A673 (cell line): ENCODE data around the gene CDCP2. TPM values are rescaled to one million over a fixed set of nuclear protein-coding genes. Genes with fewer than 3 reads are reported as not detected.
"Not testable (repeated sequence)": the region's sequence is repeated elsewhere in the genome, so short reads cannot be mapped to it uniquely, and the experiment has no call there.

Experiments
- BruUV-seq: library from RNA; stranded (reverse); fragments of 400-500 nt; replicated peaks from 2 replicates; lab custom pipeline; 2021; lab: Mats Ljungman, UMichigan
- CTCF ChIA-PET: fragments of 300-600 bp; sonication (Branson Sonifier 250); formaldehyde crosslinking; loops from one replicate; lab custom pipeline; 2022; ENCODE audit warnings: antibody characterized with exemption; lab: Charles Lee
- POLR2A ChIA-PET: fragments of 300-600 bp; sonication (Branson Sonifier 250); formaldehyde crosslinking; loops from one replicate; lab custom pipeline; 2022; ENCODE audit warnings: antibody characterized with exemption; ENCODE audit not compliant: low non-redundant PET; lab: Charles Lee
- DNase-seq: peaks from one replicate; pipeline ENCODE4 v3.0.0-alpha.2; 2015; ENCODE audit warnings: low spot score
- H3K27ac ChIP-seq: fragments of 200-600 bp; sonication (generic); 2 replicates; pipeline ENCODE4 v1.5.1; 2016; ENCODE audit warnings: mixed run types, low read depth, mild to moderate bottlenecking, mixed read lengths, antibody characterized with exemption, low read length; ENCODE audit not compliant: poor library complexity, severe bottlenecking
- H3K27me3 ChIP-seq: fragments of 200-600 bp; sonication (generic); replicated peaks from 2 replicates; pipeline ENCODE4 v1.6.1; 2017; ENCODE audit warnings: mixed run types, low read depth, mild to moderate bottlenecking, mixed read lengths, antibody characterized with exemption, low read length; ENCODE audit not compliant: insufficient read depth, poor library complexity
- H3K36me3 ChIP-seq: fragments of 200-600 bp; sonication (generic); 2 replicates; pipeline ENCODE4 v1.6.1; 2016; ENCODE audit warnings: mixed run types, mild to moderate bottlenecking, mixed read lengths, antibody characterized with exemption, low read length; ENCODE audit not compliant: insufficient read depth, poor library complexity, severe bottlenecking
- H3K4me1 ChIP-seq: fragments of 200-600 bp; sonication (generic); 2 replicates; pipeline ENCODE4 v1.6.1; 2017; ENCODE audit warnings: mixed run types, mild to moderate bottlenecking, mixed read lengths, antibody characterized with exemption, low read length; ENCODE audit not compliant: insufficient read depth, poor library complexity, severe bottlenecking
- H3K4me3 ChIP-seq: fragments of 200-600 bp; sonication (generic); 2 replicates; pipeline ENCODE4 v1.5.1; 2016; ENCODE audit warnings: low read depth, mixed run types, mild to moderate bottlenecking, mixed read lengths, low read length; ENCODE audit not compliant: poor library complexity, severe bottlenecking
- H3K9me3 ChIP-seq: fragments of 200-600 bp; sonication (generic); 2 replicates; pipeline ENCODE4 v1.6.1; 2016; ENCODE audit warnings: mixed run types, low read depth, mild to moderate bottlenecking, mixed read lengths, antibody characterized with exemption, low read length; ENCODE audit not compliant: poor library complexity, severe bottlenecking
- CTCF ChIP-seq: fragments of 300-800, 200-600 bp; sonication (generic); conservative IDR thresholded peaks from 2 replicates; pipeline ENCODE4 v1.5.1; 2017; ENCODE audit warnings: low read depth, mild to moderate bottlenecking, antibody characterized with exemption, low read length, moderate library complexity, mixed read lengths
- EZH2 ChIP-seq: fragments of 200-600 bp; sonication (generic); IDR thresholded peaks from 2 replicates; pipeline ENCODE4 v1.6.1; 2017; ENCODE audit warnings: borderline replicate concordance, low read depth, mild to moderate bottlenecking, mixed read lengths, antibody characterized with exemption, low read length; ENCODE audit not compliant: poor library complexity, severe bottlenecking
- intact Hi-C: fragments of 100-400 bp; cut with micrococcal nuclease; formaldehyde crosslinking; loops from one replicate; pipeline ENCODE4 v1.10.0; 2022; ENCODE audit not compliant: unreplicated experiment
- total RNA-seq: library from RNA; stranded (reverse); gene quantifications from 2 replicates; pipeline ENCODE4 v1.2.3, GENCODE V29; 2021

The CDCP2 gene
- total RNA-seq, 1 experiment from 2014 or later: not detected

- no peak for TF ChIP-seq EZH2
- no peak for TF ChIP-seq CTCF
- ChIA-PET CTCF (no interaction called here), POLR2A (no interaction called here)
- H3K27me3 ChIP-seq: no peaks in the 10 kb centered on the region
- no peaks in the 10 kb centered on the region for H3K4me1 ChIP-seq
- H3K27ac ChIP-seq: no peak overlapping the region
- no peak overlapping the region for H3K4me3 ChIP-seq
- DNase-seq: no peak
- intact Hi-C loops: no loop called here
- no peaks in the 10 kb centered on the region for H3K36me3 ChIP-seq
- H3K9me3 ChIP-seq: no peaks in the 10 kb centered on the region
- no TSS peak for BruUV-seq
These were observed 16.3 kb upstream of the CDCP2 start for GRCh38 chr1:54169068-54169467.

- Histone ChIP-seq H3K27ac (no peak overlapping the region), H3K4me3 (no peak overlapping the region), H3K36me3 (no peaks in the 10 kb centered on the region), H3K9me3 (no peaks in the 10 kb centered on the region), H3K4me1 (no peaks in the 10 kb centered on the region), H3K27me3 (no peaks in the 10 kb centered on the region)
- CTCF ChIA-PET: no interaction called here
- TF ChIP-seq CTCF (no peak), EZH2 (no peak)
- DNase-seq: no peak
- BruUV-seq: no TSS peak
- POLR2A ChIA-PET: no interaction called here
- intact Hi-C loops: no loop called here
These were observed 15.6 kb upstream of the CDCP2 start for GRCh38 chr1:54168206-54168965.

GRCh38 chr1:54167422-54168139 is 14.8 kb upstream of the CDCP2 start:
- no peaks in the 10 kb centered on the region for H3K36me3 ChIP-seq
- TF ChIP-seq EZH2: no peak
- no peak for TF ChIP-seq CTCF
- BruUV-seq: no TSS peak
- H3K27me3 ChIP-seq: no peaks in the 10 kb centered on the region
- H3K4me3 ChIP-seq: no peak overlapping the region
- ChIA-PET CTCF (no interaction called here), POLR2A (no interaction called here)
- H3K4me1 ChIP-seq: no peaks in the 10 kb centered on the region
- H3K27ac ChIP-seq: no peak overlapping the region
- intact Hi-C loops: no loop called here
- no peak for DNase-seq
- no peaks in the 10 kb centered on the region for H3K9me3 ChIP-seq

- H3K4me1 ChIP-seq, H3K36me3 ChIP-seq, CTCF ChIA-PET, BruUV-seq, H3K9me3 ChIP-seq, H3K27me3 ChIP-seq, H3K4me3 ChIP-seq, POLR2A ChIA-PET, H3K27ac ChIP-seq, DNase-seq, intact Hi-C loops: not testable (repeated sequence)
These were observed 13.6 kb upstream of the CDCP2 start for GRCh38 chr1:54166357-54166756.
